Osteoblast (primary cell): Measurements from ENCODE around the gene OSTF1. TPM values are rescaled to one million over a fixed set of nuclear protein-coding genes. Genes with fewer than 3 reads are reported as not detected.

Source experiments
- DNase-seq: peaks from one replicate; pipeline ENCODE4 v3.0.0; 2011; ENCODE audit warnings: low spot score, mixed read lengths; ENCODE audit not compliant: insufficient read length; ENCODE audit errors: missing footprints
- H2AFZ ChIP-seq: 2 replicates; pipeline ENCODE4 v1.6.0; 2011; ENCODE audit warnings: mild to moderate bottlenecking, low read length
- H3K27ac ChIP-seq: 2 replicates; pipeline ENCODE4 v1.5.1; 2011; ENCODE audit warnings: mild to moderate bottlenecking, low read depth, low read length, moderate library complexity
- H3K27me3 ChIP-seq: 2 replicates; pipeline ENCODE4 v1.6.0; 2012; ENCODE audit warnings: mild to moderate bottlenecking, control low read depth, inconsistent platforms, low read length, moderate library complexity; ENCODE audit not compliant: insufficient read depth
- H3K36me3 ChIP-seq: 2 replicates; pipeline ENCODE4 v1.5.1; 2011; ENCODE audit warnings: mild to moderate bottlenecking, low read length, control low read depth, moderate library complexity; ENCODE audit not compliant: insufficient read depth
- H3K4me1 ChIP-seq: 2 replicates; pipeline ENCODE4 v1.5.1; 2011; ENCODE audit warnings: mild to moderate bottlenecking, low read length, control low read depth, moderate library complexity; ENCODE audit not compliant: insufficient read depth
- H3K4me2 ChIP-seq: 2 replicates; pipeline ENCODE4 v1.6.0; 2011; ENCODE audit warnings: mild to moderate bottlenecking, low read length; ENCODE audit not compliant: insufficient read depth
- H3K4me3 ChIP-seq: fragments of 200-600 bp; sonication (generic); 3 replicates; pipeline ENCODE4 v1.5.1; 2012; ENCODE audit warnings: mild to moderate bottlenecking, low read length, inconsistent platforms; ENCODE audit not compliant: insufficient read depth
- H3K79me2 ChIP-seq: 2 replicates; pipeline ENCODE4 v1.6.0; 2012; ENCODE audit warnings: mild to moderate bottlenecking, low read length, control low read depth, inconsistent platforms; ENCODE audit not compliant: insufficient read depth
- H3K9me3 ChIP-seq: 2 replicates; pipeline ENCODE4 v1.5.1; 2011; ENCODE audit warnings: low read depth, low read length, control low read depth
- H4K20me1 ChIP-seq: 2 replicates; pipeline ENCODE4 v1.6.0; 2012; ENCODE audit warnings: mild to moderate bottlenecking, low read length, control low read depth; ENCODE audit not compliant: insufficient read depth
- CTCF ChIP-seq: IDR thresholded peaks from 2 replicates; pipeline ENCODE4 v1.5.1; 2011; ENCODE audit warnings: mild to moderate bottlenecking, low read depth, low read length, moderate library complexity; ENCODE audit errors: extremely low read depth
- total RNA-seq: library from RNA; depleted of rRNA; stranded (reverse); fragments of >200 nt; gene quantifications from 2 replicates; pipeline ENCODE4 v1.2.3, GENCODE V29; 2012

OSTF1 gene
- total RNA-seq, 1 donor = 30.0 TPM

GRCh38 chr9:75175395-75175794 lies 87.1 kb downstream of the OSTF1 start:
- H3K27ac ChIP-seq = no peak overlapping the region
- H4K20me1 ChIP-seq = no peaks in the 10 kb centered on the region
- no peaks in the 10 kb centered on the region for H3K4me1 ChIP-seq
- no peak overlapping the region for H3K4me3 ChIP-seq
- no peaks in the 10 kb centered on the region for H3K36me3 ChIP-seq
- no peak overlapping the region for H2AFZ ChIP-seq
- no peak overlapping the region for H3K4me2 ChIP-seq
- no peak for DNase-seq
- no peak for TF ChIP-seq CTCF
- H3K9me3 ChIP-seq = no peaks in the 10 kb centered on the region
- H3K27me3 ChIP-seq = no peaks in the 10 kb centered on the region
- no peaks in the 10 kb centered on the region for H3K79me2 ChIP-seq

GRCh38 chr9:75176037-75176436 lies 87.7 kb downstream of the OSTF1 start:
- no peaks in the 10 kb centered on the region for H3K36me3 ChIP-seq
- no peak for TF ChIP-seq CTCF
- H3K9me3 ChIP-seq = no peaks in the 10 kb centered on the region
- no peaks in the 10 kb centered on the region for H4K20me1 ChIP-seq
- DNase-seq = no peak
- no peak overlapping the region for H3K4me2 ChIP-seq
- H3K4me3 ChIP-seq = no peak overlapping the region
- no peaks in the 10 kb centered on the region for H3K4me1 ChIP-seq
- no peak overlapping the region for H3K27ac ChIP-seq
- no peak overlapping the region for H2AFZ ChIP-seq
- H3K27me3 ChIP-seq = no peaks in the 10 kb centered on the region
- H3K79me2 ChIP-seq = no peaks in the 10 kb centered on the region

GRCh38 chr9:75181750-75182149 lies 93.4 kb downstream of the OSTF1 start:
- no peak for DNase-seq
- H3K27me3 ChIP-seq = no peaks in the 10 kb centered on the region
- no peaks in the 10 kb centered on the region for H3K36me3 ChIP-seq
- H2AFZ ChIP-seq = no peak overlapping the region
- H3K4me2 ChIP-seq = no peak overlapping the region
- H3K79me2 ChIP-seq = no peaks in the 10 kb centered on the region
- H3K4me1 ChIP-seq = peaks cover 10% of the 10 kb centered on the region
- no peak for TF ChIP-seq CTCF
- peak overlapping the region; percentile 7 for H3K27ac ChIP-seq
- no peaks in the 10 kb centered on the region for H3K9me3 ChIP-seq
- H4K20me1 ChIP-seq = no peaks in the 10 kb centered on the region
- H3K4me3 ChIP-seq = no peak overlapping the region

- Histone ChIP-seq H3K9me3 (no peaks in the 10 kb centered on the region), H3K27me3 (no peaks in the 10 kb centered on the region), H3K4me3 (no peak overlapping the region), H3K4me1 (peaks cover 10% of the 10 kb centered on the region), H4K20me1 (no peaks in the 10 kb centered on the region), H3K27ac (no peak overlapping the region), H3K36me3 (no peaks in the 10 kb centered on the region), H3K4me2 (no peak overlapping the region), H2AFZ (no peak overlapping the region), H3K79me2 (no peaks in the 10 kb centered on the region)
- no peak for TF ChIP-seq CTCF
- no peak for DNase-seq
Measured at GRCh38 chr9:75183306-75183705, 95.0 kb downstream of the OSTF1 start.
